ENCODE measurements around the gene CYP4V2. TPM values are rescaled to one million over a fixed set of nuclear protein-coding genes. Genes with fewer than 3 reads are reported as not detected.

Gene CYP4V2
- total and polyA plus RNA-seq, 11 donors = 14.4 to 44.6 (median 26.0) TPM

DNA sequence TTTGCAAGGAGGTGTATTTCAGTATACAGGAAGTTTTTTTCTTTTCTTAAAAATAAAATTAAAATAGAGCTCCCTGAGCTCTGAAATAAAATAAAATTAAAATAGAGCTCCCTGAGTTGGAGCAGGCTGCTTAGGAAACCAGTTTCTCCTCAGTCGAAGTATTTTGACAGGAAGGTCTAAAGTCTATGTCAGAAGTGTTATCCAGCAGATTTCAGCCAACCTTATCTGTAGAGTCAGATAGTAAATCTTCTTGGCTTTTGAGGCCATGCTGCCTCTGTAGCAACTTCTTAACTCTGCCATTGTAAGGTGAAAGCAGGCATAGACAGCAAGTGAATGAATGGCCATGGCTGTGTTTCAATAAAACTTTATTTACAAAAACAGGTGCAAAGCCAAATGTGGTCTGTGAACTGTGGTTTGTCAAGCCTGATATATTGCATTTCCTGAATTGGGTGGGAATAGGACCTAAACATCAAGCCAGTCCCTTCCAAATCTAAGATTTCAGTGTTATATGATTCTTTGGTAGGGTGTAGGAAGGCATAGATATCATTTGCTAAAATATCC lies 26.4 kb downstream of the CYP4V2 start:
- 39 to 51% (median 49%) methylated on average over 1 of the region's 1 CpG for WGBS, 4 donors
- no peaks in the 10 kb centered on the region for H3K4me1 ChIP-seq
- no peak overlapping the region for H3K4me3 ChIP-seq
- no peak overlapping the region for H3K27ac ChIP-seq
- H3K9me3 ChIP-seq = no peaks in the 10 kb centered on the region
- DNase-seq = no peak
- no peaks in the 10 kb centered on the region for H3K27me3 ChIP-seq
- intact Hi-C loops (cut with DNase I) = no loop called here
- peaks cover 0 to under 1% (median 0%) of the 10 kb centered on the region in 9 donors for H3K36me3 ChIP-seq
- ATAC-seq = no peak
- TF ChIP-seq, protein P1, sequence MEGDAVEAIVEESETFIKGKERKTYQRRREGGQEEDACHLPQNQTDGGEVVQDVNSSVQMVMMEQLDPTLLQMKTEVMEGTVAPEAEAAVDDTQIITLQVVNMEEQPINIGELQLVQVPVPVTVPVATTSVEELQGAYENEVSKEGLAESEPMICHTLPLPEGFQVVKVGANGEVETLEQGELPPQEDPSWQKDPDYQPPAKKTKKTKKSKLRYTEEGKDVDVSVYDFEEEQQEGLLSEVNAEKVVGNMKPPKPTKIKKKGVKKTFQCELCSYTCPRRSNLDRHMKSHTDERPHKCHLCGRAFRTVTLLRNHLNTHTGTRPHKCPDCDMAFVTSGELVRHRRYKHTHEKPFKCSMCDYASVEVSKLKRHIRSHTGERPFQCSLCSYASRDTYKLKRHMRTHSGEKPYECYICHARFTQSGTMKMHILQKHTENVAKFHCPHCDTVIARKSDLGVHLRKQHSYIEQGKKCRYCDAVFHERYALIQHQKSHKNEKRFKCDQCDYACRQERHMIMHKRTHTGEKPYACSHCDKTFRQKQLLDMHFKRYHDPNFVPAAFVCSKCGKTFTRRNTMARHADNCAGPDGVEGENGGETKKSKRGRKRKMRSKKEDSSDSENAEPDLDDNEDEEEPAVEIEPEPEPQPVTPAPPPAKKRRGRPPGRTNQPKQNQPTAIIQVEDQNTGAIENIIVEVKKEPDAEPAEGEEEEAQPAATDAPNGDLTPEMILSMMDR (IDR thresholded peaks at IDR 0.05) = no peak

DNA sequence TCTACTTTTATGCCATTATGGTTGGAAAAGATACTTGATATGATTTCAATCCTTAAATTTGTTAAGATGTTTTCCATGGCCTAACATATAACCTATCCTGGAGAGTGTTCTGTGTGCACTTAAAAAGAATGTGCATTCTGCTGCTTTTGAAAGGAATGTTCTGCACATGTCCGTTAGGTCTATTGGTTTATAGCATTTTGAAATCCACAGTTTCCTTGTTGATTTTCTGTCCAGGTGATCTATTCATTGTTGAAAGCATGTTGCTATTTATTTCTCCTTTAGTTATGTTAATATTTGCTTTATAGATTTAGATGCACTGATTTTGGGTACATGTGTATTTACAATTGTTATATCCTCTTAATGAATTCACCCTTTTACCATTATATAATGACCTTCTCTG lies 30.3 kb downstream of the CYP4V2 start:
- no peak overlapping the region for H3K27ac ChIP-seq
- peaks cover 0 to 19% (median 1%) of the 10 kb centered on the region in 12 donors for H3K9me3 ChIP-seq
- H3K4me3 ChIP-seq = no peak overlapping the region
- DNase-seq = no peak
- no peak for TF ChIP-seq POLR2A (IDR thresholded peaks at IDR 0.05)
- TF ChIP-seq, protein P1 (IDR thresholded peaks at IDR 0.05) = no peak
- H3K4me1 ChIP-seq = no peaks in the 10 kb centered on the region
- H3K27me3 ChIP-seq = no peaks in the 10 kb centered on the region
- no peak for ATAC-seq
- WGBS, 4 donors = 87 to 97% (median 93%) methylated on average over 1 of the region's 1 CpG
- no peaks in the 10 kb centered on the region for H3K36me3 ChIP-seq
- intact Hi-C loops (cut with DNase I) = no loop called here

DNA sequence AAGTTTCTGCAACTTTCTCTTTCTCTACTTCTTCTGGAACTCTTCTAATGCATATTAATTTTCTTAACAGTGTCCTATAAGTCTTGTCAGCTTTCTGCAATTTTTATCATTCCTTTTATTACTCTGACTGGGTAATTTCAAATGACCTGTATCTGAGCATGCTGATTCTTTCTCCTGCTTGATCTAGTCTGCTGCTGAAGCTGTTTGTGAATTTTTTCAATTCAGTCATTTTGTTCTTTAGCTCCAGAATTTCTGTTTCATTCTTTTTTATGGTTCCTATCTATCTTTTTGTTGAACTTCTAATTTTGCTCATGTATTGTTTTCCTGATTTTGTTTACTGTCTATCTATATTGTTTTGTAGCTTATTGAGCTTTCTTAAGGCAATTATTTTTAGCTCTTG lies 34.5 kb downstream of the CYP4V2 start:
- TF ChIP-seq, protein P1 (IDR thresholded peaks at IDR 0.05) = no peak
- TF ChIP-seq POLR2A (IDR thresholded peaks at IDR 0.05) = no peak
- intact Hi-C loops (cut with DNase I) = no loop called here
- Histone ChIP-seq H3K9me3 (peaks cover 0 to 19% (median 1%) of the 10 kb centered on the region in 12 donors), H3K4me3 (no peak overlapping the region), H3K4me1 (peaks cover 0 to 14% (median 0%) of the 10 kb centered on the region in 12 donors), H3K27ac (no peak overlapping the region), H3K36me3 (no peaks in the 10 kb centered on the region), H3K27me3 (no peaks in the 10 kb centered on the region)
- DNase-seq (no peak), ATAC-seq (no peak)

DNA sequence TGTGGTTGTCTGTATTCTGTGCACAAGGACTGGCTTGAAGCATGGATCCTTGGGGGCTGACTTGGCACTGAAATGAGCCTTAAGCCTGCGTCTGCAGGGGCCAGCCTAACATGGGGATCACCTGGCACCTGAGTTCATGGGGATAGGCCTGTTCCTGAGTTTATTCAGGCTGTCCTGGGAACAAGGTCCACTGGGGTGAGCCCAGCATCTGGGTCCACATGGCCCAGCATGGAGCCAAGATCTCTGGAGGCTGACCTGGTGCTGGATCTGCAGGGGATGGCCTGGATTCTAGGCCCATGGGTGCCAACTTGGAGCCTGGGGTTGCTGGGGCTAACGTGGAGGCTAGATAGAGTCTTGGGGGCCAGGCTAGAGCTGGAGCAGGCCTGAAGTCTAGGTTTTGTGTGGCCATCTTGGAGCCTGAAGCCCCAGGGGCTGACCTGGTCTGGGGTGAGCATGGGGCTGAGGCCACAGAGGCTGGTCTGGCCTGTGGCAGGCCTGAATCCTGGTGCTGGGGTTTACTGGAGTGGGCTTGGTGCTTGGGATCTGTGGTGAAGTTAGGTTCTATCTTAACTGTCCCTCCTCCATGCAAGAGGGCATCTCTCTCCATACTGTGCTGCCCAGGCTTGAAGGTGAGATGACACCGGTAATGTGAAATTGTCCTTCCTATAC lies 35.3 kb downstream of the CYP4V2 start:
- intact Hi-C loops (cut with DNase I) = no loop called here
- Histone ChIP-seq H3K4me1 (peaks cover 0 to 14% (median 0%) of the 10 kb centered on the region in 12 donors), H3K27me3 (no peaks in the 10 kb centered on the region), H3K27ac (no peak overlapping the region), H3K36me3 (no peaks in the 10 kb centered on the region), H3K4me3 (no peak overlapping the region), H3K9me3 (peaks cover 0 to 19% (median 1%) of the 10 kb centered on the region in 12 donors)
- no peak for TF ChIP-seq POLR2A (IDR thresholded peaks at IDR 0.05)
- TF ChIP-seq, protein P1 (IDR thresholded peaks at IDR 0.05) = no peak
- DNase-seq (no peak), ATAC-seq (no peak)
- WGBS, 4 donors = 93 to 100% (median 95%) methylated on average over 3 of the region's 3 CpGs

Data from heart left ventricle (tissue), 16 donors.